Measurements from ENCODE around the gene DHX30. TPM values are rescaled to one million over a fixed set of nuclear protein-coding genes. Genes with fewer than 3 reads are reported as not detected.
"Not testable (repeated sequence)": the region's sequence is repeated elsewhere in the genome, so short reads cannot be mapped to it uniquely, and the experiment has no call there.

DHX30 gene, protein sequence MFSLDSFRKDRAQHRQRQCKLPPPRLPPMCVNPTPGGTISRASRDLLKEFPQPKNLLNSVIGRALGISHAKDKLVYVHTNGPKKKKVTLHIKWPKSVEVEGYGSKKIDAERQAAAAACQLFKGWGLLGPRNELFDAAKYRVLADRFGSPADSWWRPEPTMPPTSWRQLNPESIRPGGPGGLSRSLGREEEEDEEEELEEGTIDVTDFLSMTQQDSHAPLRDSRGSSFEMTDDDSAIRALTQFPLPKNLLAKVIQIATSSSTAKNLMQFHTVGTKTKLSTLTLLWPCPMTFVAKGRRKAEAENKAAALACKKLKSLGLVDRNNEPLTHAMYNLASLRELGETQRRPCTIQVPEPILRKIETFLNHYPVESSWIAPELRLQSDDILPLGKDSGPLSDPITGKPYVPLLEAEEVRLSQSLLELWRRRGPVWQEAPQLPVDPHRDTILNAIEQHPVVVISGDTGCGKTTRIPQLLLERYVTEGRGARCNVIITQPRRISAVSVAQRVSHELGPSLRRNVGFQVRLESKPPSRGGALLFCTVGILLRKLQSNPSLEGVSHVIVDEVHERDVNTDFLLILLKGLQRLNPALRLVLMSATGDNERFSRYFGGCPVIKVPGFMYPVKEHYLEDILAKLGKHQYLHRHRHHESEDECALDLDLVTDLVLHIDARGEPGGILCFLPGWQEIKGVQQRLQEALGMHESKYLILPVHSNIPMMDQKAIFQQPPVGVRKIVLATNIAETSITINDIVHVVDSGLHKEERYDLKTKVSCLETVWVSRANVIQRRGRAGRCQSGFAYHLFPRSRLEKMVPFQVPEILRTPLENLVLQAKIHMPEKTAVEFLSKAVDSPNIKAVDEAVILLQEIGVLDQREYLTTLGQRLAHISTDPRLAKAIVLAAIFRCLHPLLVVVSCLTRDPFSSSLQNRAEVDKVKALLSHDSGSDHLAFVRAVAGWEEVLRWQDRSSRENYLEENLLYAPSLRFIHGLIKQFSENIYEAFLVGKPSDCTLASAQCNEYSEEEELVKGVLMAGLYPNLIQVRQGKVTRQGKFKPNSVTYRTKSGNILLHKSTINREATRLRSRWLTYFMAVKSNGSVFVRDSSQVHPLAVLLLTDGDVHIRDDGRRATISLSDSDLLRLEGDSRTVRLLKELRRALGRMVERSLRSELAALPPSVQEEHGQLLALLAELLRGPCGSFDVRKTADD
- 57.2 and 58.3 TPM in 2 replicates for total RNA-seq (2014; rRNA removed; shearing (Covaris generic))

DNA sequence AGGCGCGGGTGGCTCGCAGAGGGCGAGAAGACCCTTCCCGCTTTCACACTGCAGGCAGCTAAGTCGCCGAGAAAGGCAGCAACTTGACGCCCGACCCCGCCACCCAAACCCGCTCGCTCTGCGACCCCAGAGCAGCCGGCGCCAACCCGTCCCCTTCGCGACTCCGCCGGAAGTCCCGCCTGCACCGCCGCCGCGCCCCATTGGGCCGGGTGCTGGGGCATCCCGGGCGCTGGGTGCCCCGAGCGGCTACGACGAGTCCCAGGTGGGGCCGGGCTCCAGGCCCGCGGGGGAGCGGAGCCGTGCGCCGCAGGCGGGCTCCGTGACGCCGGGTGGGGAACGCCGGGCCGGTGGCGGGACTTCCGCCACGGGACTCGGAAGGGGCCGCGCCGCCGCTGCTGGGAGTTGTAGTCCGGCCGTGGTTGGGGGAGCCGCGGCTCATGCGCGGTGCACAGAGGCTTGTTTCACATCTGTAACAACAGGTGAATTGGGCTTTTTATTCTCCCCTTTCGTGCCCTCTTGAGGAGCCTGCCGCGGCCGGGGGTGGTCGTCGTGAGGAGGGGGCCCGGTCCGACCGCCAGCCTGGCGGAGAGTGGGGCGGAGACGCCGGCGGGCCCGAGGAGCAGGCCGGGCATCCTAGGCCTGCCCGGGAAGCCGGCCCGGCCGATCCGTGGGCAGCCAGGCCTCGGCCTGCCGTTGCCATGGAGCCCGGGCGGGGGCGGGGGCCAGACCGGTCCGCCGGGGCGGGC is at the start of gene DHX30:
Gene DHX30, plus strand, starts transcription at position 405 of the 746 bp plus-strand sequence. CDS start 7,546 bp downstream, outside the sequence.
- DNase-seq (ENCODE audit: low read depth) = peak; percentile 84

DNA sequence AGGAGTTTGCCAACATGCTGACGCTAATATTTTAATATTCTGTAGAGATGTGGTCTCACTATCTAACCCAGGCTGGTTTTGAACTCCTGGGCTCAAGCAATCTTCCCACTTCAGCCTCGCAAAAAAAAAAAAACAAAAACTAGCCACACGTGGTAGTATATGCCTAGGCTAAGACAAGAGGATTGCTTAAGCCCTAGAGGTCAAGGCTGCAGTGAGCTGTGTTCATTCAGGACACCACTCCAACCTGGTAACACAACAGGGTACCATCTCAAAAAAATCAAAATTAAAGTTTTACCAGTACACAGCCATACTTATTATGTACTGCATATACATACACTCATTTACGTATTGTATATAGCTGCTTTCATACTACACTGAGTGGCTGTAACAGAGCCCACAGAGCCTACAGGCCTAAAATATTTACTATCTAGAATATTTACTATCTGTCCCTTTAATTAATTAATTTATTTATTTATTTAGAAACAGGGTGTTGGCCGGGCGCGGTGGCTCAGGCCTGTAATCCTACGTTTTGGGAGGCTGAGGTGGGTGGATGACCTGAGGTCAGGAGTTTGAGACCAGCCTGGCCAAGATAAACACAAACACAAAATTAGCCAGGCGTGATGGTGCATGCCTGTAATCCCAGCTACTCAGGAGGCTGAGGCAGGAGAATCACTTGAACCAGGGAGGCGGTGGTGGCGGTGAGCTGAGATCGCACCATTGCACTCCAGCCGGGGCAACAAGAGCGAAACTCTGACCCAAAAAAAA is 44.5 kb upstream of the DHX30 start:
- no peak for DNase-seq (ENCODE audit: low read depth)

DNA sequence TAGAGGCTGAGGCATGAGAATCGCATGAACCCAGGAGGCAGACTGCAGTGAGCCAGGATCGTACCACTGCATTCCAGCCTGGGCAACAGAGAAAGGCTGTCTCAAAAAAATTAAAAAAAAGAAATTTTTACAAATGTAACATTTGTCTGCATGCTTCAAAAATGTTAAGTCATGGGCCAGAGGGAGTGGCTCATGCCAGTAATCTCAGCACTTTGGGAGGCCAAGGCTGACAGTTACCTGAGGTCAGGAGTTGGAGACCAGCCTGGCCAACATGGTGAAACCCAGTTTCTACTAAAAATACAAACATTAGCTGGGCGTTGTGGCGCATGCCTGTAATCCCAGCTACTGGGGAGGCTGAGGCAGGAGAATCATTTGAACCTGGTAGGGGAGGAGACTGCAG is 42.7 kb upstream of the DHX30 start:
- not testable (repeated sequence) for DNase-seq (ENCODE audit: low read depth)

DNA sequence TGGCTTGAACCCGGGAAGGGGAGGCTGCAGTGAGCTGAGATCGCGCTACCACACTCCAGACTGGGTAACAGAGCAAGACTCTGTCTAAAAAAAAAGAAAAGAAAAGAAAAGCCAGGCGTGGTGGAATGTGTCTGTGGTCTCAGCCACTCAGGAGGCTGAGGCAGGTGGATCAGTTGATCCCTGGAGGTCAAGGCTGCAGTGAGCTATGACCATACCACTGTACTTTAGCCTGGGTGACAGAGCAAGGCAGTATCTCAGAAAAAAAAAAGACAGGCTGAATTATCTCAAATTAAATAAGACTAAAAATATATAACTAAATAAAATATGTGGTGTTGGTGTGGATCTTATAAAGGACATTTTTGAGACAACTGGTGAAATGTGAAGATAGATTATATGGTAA is 41.9 kb upstream of the DHX30 start:
- DNase-seq (ENCODE audit: low read depth) = no peak

DNA sequence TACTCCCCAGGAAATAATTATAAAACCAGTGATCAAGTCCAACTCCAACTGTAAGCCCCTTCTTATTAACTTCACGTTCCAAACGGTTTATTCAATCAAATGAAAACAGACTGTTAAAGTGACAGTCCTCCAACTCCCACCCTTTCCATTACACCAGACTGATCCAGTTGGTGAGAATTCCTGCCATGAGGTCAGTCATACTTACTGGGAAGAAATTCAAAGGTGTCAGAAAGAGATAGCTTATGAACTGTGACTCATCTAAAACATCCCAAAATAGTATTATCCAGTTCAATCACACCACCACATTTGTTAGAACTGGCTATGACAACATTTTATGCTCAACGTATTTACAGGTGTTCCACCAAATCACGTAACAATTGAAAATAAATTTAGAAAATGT is 40.7 kb upstream of the DHX30 start:
- DNase-seq (ENCODE audit: low read depth) = peak; percentile 10

DNA sequence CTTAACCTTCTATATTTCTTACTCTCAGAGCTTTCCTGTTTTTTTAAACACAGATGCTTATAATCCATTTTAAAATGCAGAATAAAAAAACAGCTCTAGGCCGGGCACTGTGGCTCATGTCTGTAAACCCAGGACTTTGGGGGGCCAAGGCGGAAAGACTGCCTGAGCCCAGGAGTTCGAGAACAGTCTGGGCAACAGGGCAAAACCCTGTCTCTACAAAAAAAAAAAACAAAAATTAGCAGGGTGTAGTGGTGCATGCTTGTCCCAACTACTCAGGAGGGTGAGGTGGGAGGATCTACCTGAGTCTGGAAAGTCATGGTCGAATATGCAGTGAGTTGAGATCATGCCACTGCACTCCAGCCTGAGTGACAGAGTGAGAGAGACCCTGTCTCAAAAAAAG is 36.8 kb upstream of the DHX30 start:
- DNase-seq (ENCODE audit: low read depth) = no peak

DNA sequence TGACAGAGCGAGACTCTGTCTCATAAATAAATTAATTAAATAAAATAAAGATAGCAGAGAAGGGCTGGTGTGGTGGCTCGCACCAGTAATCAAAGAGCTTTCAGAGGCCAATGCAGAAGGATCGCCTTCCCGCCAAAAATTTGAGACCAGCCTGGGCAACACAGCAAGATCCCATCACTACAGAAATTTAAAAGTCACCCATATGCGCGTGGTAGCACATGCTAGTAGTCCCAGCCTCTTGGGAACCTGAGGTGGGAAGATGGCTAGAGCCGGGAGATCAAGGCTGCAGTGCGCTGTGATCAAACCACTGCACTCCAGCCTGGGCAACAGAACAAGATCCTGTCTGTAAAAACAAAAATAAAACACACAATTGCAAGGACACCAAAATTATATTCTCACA is 30.9 kb upstream of the DHX30 start:
- no peak for DNase-seq (ENCODE audit: low read depth)

DNA sequence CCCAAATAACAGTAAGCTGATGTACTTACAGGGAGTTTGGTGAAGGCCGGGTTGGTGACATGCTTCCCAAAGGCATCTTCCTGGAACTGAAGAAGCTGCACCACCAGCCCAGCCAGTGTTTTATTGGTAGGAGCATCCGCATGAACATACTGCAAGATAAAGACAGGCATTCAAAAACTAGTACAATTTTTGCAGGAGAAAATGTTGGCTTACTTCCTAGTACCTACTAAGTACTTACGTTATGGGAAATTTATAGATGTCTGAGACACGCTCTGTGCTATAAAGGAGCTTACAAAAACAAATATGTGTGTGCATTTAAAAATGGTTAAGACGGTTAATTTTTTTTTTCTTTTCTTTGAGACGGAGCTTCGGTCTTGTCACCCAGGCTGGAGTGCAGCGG is 30.1 kb upstream of the DHX30 start:
- no peak for DNase-seq (ENCODE audit: low read depth)

DNA sequence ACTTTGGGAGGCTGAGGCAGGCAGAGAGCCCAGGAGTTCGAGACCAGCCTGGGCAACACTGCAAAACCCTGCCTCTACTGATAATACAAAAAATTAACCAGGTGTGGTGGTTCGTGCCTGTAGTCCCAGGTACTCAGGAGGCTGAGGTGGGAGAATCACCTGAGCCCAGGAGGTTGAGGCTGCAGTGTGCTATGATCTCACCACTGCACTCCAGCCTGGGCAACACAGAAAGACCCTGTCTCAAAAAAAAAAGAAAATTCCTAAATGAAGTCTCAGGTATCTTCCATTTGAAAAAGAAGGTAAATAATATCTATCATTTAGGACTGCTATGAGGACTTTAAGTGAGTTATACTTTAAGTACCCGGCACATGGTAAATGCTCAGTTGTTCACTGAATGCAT is 24.2 kb upstream of the DHX30 start:
- no peak for DNase-seq (ENCODE audit: low read depth)

DNA sequence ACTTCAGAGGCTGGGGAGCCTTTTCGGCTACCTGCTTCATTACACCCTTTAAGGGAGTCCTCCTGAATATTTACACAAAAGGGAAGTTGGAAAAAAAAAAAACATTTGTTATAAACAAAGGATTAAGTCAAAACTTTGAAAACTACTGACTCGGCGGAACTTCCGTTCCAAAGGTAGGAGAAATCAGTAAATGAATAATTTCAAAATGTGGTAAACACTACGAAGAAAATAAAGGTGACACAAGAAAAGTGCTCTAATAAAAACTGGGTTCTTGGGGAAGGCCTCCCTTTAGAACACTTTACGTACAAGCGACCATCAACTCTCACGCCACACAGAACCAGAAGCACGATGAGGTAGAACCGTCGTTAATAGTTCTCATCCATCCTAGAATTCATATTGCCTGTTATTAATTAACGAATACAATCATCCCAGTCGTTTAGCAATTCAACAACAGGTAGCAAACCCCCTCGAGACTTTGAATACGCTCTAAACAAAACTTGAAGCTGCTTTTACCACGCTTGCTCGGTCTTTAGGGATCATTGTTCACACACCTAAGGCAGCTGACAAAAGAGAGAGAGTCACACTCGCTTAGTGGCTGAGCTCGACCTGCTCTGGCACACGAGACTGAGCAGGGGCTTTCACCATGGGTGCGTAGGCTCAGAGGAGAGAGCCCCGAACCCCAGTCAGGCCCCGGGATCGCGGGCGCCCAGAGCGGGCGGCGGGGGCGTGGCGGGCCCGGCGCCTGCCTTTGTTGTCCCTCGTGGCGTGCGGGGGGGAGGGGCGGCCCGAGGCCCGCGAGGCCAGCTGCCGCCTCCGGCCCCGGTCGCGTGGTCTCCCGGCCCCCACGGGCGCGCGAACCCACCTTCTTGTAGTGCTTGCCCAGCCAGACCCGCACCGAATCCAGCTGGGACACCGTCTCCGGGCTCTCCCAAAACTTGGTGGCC is 21.9 kb upstream of the DHX30 start:
- DNase-seq (ENCODE audit: low read depth) = peak; percentile 40

DNA sequence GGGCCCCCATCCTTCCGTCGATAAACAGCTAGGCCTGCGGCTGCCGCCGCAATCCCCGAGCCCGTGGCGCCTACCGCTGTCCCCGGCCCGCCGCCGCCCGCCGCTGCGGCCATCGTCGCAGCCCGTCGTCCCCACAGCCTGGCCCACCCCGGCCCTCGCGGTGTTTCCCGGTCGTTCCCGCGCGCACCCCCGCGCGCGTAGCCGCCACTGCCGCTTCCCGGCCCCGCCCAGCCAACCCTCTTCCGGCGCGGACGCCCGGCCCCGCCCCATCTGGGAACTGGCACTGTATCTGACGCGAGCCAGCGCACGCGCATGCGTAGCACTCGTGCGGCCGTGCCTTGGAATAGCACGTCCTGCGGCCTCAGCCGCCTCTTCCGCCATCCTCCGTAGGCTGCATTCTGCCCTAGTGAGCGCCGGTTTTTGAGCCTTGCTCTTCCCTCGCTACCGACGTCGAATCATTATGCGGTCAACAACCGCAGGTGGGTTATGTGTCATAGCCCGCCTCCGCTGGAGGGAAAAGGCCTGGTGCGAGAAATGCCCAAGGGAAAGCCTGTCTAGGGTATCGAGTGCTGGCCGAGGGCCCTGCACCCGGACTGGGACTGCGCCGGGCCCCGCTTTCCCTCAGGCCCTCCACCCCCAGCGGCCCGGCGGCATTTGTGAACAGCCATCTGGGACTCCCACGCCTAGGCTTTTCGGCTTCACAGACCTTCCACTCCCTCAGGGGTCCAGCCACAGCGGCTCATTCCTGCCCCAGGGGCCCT is 21.1 kb upstream of the DHX30 start, which contains the start of gene SMARCC1:
Gene SMARCC1, minus strand, starts transcription at position 209 of the 761 bp plus-strand sequence. Its CDS starts 96 bp downstream, at position 113.
- peak; percentile 96 for DNase-seq (ENCODE audit: low read depth)

DNA sequence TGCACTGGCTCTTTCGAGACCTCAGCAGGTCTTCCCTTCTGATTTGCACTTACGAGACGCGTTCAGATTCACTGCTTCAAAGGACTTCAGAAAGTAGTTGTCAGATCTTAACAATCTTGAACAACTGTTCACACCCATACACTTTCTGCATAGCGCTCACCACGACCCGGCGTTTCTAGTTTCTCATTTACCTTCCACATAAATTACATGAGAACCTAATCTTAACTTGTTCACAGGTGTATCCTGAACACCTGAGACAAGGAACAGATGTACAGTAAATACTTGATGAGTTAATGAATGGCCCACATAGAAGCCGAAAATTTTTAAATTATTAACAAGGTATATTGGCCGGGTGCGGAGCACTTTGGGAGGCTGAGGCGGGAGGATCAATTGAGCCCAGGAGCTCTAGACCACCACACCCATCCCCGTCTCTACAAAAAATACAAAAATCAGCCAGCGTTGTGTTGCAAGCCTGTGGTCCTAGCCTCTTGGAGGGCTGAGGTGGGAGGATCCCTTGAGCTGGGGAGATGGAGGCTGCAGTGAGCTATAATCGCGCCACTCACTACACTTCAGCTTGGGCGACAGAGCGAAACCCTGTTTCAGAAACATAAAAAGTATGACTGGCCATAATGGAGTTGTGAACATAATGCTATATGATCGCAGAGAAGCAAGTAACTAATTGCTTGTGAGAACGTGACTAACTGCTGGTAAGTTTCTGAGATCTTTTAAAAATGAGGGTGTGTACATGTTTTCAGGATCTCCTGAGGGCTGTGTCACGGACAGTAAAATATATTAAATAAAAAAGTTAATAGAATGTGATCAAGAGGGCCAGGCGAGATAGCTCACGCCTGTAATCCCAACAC is 20.3 kb upstream of the DHX30 start:
- no peak for DNase-seq (ENCODE audit: low read depth)

DNA sequence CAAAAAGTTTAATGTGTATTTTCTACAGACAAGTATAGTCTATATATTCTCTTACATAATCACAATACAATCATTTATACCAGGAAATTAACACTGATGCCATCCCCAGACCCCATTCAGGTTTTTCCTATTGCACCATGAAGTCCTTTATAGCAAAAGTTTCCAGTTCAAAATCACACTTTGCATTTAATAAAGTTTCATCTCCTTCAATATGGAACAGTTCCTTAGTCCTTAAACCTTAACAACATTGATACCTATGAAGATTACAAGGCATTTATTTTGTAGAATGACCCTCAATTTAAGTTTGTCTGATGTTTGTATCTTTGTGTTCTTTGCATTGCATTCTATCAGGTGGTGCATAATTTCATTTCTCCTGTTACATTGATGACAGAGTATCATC is 19.3 kb upstream of the DHX30 start:
- DNase-seq (ENCODE audit: low read depth) = no peak

DNA sequence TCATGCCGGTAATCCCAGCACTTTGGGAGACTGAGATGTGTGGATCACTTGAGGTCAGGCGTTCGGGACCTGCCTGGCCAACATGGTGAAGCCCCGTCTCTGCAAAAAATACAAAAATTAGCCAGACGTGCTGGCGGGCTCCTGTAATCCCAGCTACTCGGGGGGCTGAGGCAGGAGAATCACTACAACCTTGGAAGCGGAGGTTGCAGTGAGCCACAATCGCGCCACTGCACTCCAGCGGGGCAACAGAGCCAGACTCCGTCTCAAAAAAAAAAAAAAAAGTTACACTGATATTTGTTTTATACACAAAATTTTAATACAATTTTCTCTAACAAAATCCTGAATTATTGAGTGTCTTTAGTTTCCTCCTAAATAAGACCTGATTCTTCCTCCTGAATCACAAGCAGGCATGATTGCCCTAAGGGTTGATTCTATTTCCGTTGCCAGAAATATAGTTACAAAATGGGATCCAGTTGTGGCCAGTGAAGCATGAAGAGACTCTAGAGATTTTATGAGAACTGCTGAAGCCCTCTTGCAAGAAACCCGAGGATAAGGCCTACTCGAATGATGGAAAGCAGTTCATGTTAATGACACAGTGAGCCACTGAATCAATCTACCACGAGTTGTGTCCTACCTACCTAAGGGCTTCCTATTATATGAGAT is 11.6 kb upstream of the DHX30 start:
- DNase-seq (ENCODE audit: low read depth) = peak; percentile 90

DNA sequence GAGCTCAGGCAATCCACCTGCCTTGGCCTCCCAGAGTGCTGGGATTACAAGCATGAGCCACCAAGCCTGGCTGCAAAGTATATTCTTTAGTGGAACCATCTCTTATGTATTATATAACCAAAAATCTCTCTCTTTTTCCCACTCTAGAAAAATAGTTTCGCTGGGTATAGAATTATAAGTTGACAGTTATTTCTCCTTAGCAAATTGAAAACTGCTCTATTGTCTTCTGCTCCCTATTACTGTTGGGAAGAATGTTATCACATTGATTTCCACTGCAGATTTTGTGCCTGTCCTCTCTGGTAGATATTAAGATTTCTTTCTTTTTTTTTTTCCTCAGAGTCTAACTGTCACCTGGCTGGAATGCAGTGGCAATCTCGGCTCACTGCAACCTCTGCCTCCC is 10.2 kb upstream of the DHX30 start:
- DNase-seq (ENCODE audit: low read depth) = no peak

DNA sequence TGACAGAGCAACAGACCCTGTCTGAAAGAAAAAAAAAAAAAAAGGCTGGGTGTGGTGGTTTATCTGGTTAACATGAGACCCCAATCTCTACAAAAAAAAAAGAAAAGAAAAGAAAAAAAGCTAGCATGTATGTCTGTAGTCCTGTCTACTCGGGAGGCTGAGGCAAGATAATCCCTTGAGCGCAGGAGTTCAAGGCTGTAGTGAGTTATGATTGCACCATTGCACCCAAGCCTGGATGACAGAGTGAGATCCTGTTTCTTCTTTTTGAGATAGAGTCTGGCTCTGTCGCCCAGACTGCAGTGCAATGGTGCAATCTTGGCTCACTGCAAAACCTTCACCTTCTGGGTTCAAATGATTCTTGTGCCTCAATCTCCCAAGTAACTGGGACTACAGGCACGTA is 8.4 kb upstream of the DHX30 start:
- no peak for DNase-seq (ENCODE audit: low read depth)

DNA sequence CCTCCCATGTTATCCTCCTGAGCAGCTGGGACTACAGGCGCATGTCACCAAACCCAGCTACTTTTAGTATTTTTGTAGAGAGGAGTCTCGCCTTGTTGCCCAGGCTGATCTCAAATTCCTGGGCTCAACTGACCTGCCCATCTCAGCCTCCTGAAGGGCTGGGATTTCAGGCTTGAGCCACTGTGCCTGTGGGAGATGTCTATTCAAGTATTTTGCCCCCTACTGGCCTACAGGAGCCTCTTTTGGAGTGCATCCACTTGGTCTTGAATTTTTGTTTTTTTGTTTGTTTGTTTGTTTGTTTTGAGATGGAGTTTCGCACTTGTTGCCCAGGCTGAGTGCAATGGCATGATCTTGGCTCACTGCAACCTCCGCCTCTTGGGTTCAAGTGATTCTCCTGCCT is 3.2 kb upstream of the DHX30 start:
- no peak for DNase-seq (ENCODE audit: low read depth)

Measured in RPMI7951 (cell line).